NOMO-1 (cell line): Measurements from ENCODE around the gene PPP2R5B.

Experiments used
- DNase-seq, 2 experiments: peaks; one replicate each; lab custom pipeline; 2025; ENCODE audit not compliant: unreplicated experiment in 2 of 2; lab: John Stamatoyannopoulos, UW

PPP2R5B gene

GRCh38 chr11:64905516-64906313 lies 18.8 kb upstream of the PPP2R5B start:
- no peak for DNase-seq

- no peak for DNase-seq
Observed at GRCh38 chr11:64906314-64906635, 18.2 kb upstream of the PPP2R5B start.

- DNase-seq = no peak
Observed at GRCh38 chr11:64908766-64909165, 15.7 kb upstream of the PPP2R5B start.

- no peak for DNase-seq
Observed at GRCh38 chr11:64909653-64910343, 14.7 kb upstream of the PPP2R5B start.

GRCh38 chr11:64910451-64911093 lies 13.9 kb upstream of the PPP2R5B start:
- DNase-seq = no peak

GRCh38 chr11:64911142-64911541 lies 13.3 kb upstream of the PPP2R5B start:
- DNase-seq = no peak

- no peak for DNase-seq
Observed at GRCh38 chr11:64911689-64912088, 12.8 kb upstream of the PPP2R5B start.

- DNase-seq = no peak
Observed at GRCh38 chr11:64913171-64913727, 11.2 kb upstream of the PPP2R5B start.

GRCh38 chr11:64914123-64914522 lies 10.4 kb upstream of the PPP2R5B start:
- DNase-seq = no peak

- DNase-seq = no peak
Observed at GRCh38 chr11:64915376-64915887, 9.1 kb upstream of the PPP2R5B start.

- peak in 1 of 2 experiments; percentile 12 for DNase-seq
Observed at GRCh38 chr11:64916040-64916774, 8.3 kb upstream of the PPP2R5B start.

- peak; percentile 100 for DNase-seq
Observed at GRCh38 chr11:64916775-64917662, 7.5 kb upstream of the PPP2R5B start, which contains the start of gene ATG2A. ATG2A (minus strand) TSS chr11:64917209; CDS start chr11:64917135, 74 bp downstream.

GRCh38 chr11:64917663-64917995 lies 6.9 kb upstream of the PPP2R5B start:
- no peak for DNase-seq

GRCh38 chr11:64918017-64918416 lies 6.5 kb upstream of the PPP2R5B start:
- DNase-seq = peak; percentile 40 to 57

GRCh38 chr11:64919627-64920026 lies 4.9 kb upstream of the PPP2R5B start:
- DNase-seq = no peak

GRCh38 chr11:64920124-64920523 lies 4.4 kb upstream of the PPP2R5B start:
- no peak for DNase-seq

- no peak for DNase-seq
Observed at GRCh38 chr11:64921384-64921783, 3.1 kb upstream of the PPP2R5B start.

GRCh38 chr11:64923151-64923661 lies 1.3 kb upstream of the PPP2R5B start:
- no peak for DNase-seq

- no peak for DNase-seq
Observed at GRCh38 chr11:64924910-64925284, 408 bp downstream of the PPP2R5B start.
